ENCODE measurements around the gene LTV1. TPM values are rescaled to one million over a fixed set of nuclear protein-coding genes. Genes with fewer than 3 reads are reported as not detected.

LTV1 gene
- total RNA-seq, 2 experiments from 2014 or later: 18.3 to 18.8 TPM

DNA sequence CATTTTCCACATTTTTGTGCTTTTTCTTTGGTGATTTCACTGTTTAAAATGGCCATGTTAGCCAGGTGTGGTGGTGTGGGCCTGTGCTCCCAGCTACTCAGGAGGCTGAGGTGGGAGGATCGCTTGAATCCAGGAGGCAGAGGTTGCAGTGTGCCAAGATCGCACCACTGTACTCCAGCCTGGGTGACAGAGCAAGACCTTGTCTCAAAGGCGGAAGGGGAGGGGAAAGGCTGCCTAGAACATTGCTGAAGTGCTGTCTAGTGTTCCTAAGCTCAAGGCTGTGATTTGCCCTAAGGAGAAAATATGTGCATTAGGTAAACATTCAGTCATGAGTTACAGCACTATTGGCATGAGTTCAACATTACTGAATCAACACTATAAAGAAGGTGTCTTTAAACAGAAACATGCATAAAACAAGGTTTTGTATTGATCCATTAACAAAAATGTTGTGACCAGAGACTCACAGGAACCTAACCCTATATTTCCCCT is 35.2 kb downstream of the LTV1 start:
- H3K27ac Mint-ChIP-seq: no peak overlapping the region
- POLR2A ChIA-PET: no interaction called here

DNA sequence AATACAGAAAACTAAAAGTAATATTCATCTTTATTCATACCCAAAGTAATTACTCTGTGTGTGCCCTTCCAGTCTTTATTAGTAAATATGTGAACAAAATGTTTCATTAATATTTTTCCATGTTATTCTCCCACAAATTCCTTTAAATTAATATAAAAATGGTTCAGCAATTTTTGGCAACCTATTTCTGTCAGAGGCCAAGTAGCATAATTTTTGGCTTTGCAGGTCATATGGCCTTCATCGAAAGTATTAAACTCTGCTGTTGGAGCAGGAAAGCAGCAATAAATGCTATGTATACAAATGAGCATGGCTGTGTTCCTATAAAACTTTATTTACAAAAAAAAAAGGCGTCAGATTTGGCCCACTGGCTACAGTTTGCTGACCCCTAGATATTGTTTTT is 37.3 kb downstream of the LTV1 start:
- ChIA-PET CTCF (no interaction called here), POLR2A (no interaction called here)
- no peak overlapping the region for H3K4me3 Mint-ChIP-seq
- H3K4me1 Mint-ChIP-seq: peaks cover 5% of the 10 kb centered on the region
- no peak for DNase-seq
- H3K9me3 Mint-ChIP-seq: peaks cover 5% of the 10 kb centered on the region
- H3K27me3 Mint-ChIP-seq: no peaks in the 10 kb centered on the region
- H3K27ac Mint-ChIP-seq: no peak overlapping the region
- no peaks in the 10 kb centered on the region for H3K36me3 Mint-ChIP-seq (ENCODE audit: low read depth)

More for the DNA sequence above, 35.2 kb downstream of the LTV1 start:
- peaks cover 16% of the 10 kb centered on the region for H3K9me3 Mint-ChIP-seq
- no peak for DNase-seq
- H3K4me3 Mint-ChIP-seq: no peak overlapping the region
- H3K27me3 Mint-ChIP-seq: no peaks in the 10 kb centered on the region
- H3K36me3 Mint-ChIP-seq (ENCODE audit: low read depth): peaks cover 8% of the 10 kb centered on the region
- CTCF ChIA-PET: no interaction called here
- peaks cover 7% of the 10 kb centered on the region for H3K4me1 Mint-ChIP-seq

DNA sequence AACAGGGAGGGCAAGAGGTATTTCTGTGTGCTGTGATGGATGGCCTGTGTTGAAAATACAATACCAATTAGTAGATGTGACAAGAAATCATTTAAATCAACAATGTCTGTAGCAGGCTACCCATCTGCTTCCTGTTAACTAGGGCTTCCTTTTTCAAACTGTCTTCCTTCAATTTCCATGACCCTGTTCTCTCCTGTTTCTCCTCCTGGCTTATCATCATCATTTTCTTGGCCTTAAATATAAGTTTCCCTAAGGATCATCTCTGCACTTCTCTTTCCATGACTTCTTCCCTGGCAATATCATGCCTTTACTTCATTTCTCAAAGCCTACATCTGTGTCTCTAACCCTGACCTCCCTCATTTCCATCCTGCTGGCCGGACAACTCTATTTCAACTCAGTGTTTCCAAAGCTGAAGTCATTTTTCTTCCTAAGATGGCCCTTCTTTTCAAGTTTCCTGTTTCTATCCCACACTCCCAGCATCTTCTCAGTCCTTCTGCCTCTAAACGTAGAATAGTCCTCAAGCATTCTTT is 39.3 kb downstream of the LTV1 start:
- peaks cover 5% of the 10 kb centered on the region for H3K4me1 Mint-ChIP-seq
- CTCF ChIA-PET: no interaction called here
- no peaks in the 10 kb centered on the region for H3K9me3 Mint-ChIP-seq
- no peak overlapping the region for H3K27ac Mint-ChIP-seq
- DNase-seq: no peak
- no peaks in the 10 kb centered on the region for H3K36me3 Mint-ChIP-seq (ENCODE audit: low read depth)
- no peak overlapping the region for H3K4me3 Mint-ChIP-seq
- H3K27me3 Mint-ChIP-seq: no peaks in the 10 kb centered on the region
- POLR2A ChIA-PET: no interaction called here

DNA sequence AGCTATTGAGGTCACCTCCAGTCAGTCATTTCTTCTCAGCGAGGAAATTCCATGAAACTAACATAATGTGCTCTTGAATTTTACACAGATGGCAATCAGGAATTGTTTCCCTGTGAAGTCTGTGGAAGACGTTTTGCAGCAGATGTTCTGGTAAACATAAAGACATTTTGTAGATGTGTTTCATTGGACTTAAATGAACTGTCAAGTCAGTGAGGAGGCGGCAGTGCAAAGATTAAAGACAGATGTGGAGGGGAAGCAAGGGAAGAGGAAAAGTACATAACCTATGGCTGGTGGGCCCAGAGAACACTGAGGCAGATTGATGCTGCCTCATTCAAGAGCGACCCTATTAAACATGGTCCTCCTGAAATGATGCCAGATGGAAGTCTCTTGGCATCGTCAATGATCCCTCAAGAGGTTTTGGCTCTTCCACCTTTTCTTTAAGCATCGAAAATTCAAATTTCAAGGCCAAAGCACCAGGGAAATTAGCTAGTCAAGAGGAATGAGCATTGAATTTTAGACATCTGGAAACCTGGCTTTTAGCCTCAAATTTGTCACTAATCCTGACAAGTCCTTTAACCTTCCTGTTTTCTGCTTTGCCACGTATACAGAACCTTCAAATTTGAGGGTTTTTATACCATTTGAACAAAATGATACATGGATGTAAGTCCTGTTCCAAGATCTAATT is 41.2 kb downstream of the LTV1 start:
- no peak overlapping the region for H3K4me3 Mint-ChIP-seq
- no peaks in the 10 kb centered on the region for H3K36me3 Mint-ChIP-seq (ENCODE audit: low read depth)
- no peak overlapping the region for H3K27ac Mint-ChIP-seq
- ChIA-PET POLR2A (no interaction called here), CTCF (interaction anchor here (0.9 kb wide), 1 partner anchor 60 kb away, joined by 3 read pairs; no protein-coding TSS in a partner anchor)
- no peak for DNase-seq
- no peaks in the 10 kb centered on the region for H3K4me1 Mint-ChIP-seq
- H3K27me3 Mint-ChIP-seq: no peaks in the 10 kb centered on the region
- H3K9me3 Mint-ChIP-seq: no peaks in the 10 kb centered on the region

DNA sequence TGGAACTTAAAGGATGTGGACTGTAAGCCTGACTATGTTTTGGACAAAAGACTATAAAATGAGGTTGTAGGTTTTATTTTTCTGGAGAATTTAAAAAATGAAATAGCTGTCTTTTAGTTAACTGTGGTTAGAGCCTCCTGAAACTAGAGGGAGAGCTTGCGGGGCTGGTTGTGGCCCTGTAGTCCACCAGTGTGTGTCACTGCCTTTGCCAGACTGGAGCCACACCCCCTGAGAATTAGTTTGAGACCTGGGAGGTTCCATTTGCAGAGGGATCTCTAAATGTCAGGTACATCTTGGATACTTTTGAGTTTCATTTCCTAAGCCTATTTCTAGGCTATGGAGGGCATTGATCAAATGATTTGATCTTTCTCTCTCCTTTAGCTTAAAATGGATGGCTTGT is 42.0 kb downstream of the LTV1 start:
- CTCF ChIA-PET: interaction anchor here (0.9 to 1.3 kb wide), 2 partner anchors 55 to 59 kb away, joined by 3 to 5 read pairs; no protein-coding TSS in a partner anchor
- POLR2A ChIA-PET: no interaction called here
- no peaks in the 10 kb centered on the region for H3K36me3 Mint-ChIP-seq (ENCODE audit: low read depth)
- no peak overlapping the region for H3K27ac Mint-ChIP-seq
- no peaks in the 10 kb centered on the region for H3K4me1 Mint-ChIP-seq
- no peak overlapping the region for H3K4me3 Mint-ChIP-seq
- H3K27me3 Mint-ChIP-seq: no peaks in the 10 kb centered on the region
- no peaks in the 10 kb centered on the region for H3K9me3 Mint-ChIP-seq
- no peak for DNase-seq

DNA sequence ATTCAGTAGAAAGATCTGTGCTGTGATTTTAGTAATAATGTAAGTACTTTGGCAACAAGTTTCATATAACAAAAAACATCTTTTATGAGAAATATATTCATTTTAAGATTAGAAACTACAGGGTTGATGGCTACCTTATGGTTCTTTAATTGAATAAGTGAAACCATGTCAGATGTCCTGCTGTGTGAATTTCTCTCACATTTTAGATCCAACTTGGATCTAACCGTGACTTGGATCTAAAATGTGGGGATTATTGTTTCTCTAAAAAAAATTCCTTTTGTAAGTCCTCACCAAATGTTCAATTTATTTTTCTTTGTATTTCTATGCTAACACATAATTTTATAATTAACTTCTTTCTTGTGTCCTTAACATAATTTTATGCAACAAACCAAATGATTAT is 51.5 kb downstream of the LTV1 start:
- H3K4me3 Mint-ChIP-seq: no peak overlapping the region
- CTCF ChIA-PET: no interaction called here
- POLR2A ChIA-PET: no interaction called here
- H3K4me1 Mint-ChIP-seq: peaks cover 2% of the 10 kb centered on the region
- no peaks in the 10 kb centered on the region for H3K9me3 Mint-ChIP-seq
- peaks cover 2% of the 10 kb centered on the region for H3K27me3 Mint-ChIP-seq
- H3K36me3 Mint-ChIP-seq (ENCODE audit: low read depth): no peaks in the 10 kb centered on the region
- no peak overlapping the region for H3K27ac Mint-ChIP-seq
- DNase-seq: no peak

DNA sequence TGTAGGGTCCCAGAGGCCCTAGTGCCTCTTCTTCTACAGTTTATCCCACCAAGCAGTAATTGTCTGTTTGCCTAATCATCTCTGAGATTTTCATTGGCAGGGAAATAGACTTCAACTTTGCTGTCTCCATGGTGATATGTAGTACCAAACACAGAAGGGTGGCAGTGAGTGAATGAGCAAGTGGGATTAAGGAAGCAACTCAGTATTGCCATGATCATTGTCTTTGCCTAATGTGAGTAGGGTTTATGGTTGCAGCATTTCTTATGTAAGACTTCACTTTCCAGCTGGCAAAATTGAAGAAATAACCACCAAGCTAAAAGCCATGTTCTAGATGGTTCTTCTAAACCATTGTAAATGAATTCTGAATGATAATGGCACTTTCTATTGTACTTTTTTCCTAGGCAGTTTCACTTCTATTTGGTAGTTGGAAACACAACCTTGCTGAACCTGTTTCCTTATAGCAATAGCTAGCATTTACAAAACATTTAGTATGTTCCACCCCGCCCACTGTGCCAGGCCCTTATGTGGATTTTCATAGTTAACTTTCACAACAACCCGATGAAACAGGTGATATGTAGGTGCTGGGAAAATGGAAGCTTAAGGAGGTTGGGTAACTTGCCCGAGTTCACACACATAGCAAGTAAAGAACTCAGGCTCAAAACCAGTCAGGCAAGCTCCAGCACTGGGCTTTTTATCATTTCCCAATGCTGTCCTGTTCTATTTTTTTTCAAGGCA is 53.2 kb downstream of the LTV1 start:
- no peaks in the 10 kb centered on the region for H3K36me3 Mint-ChIP-seq (ENCODE audit: low read depth)
- H3K4me3 Mint-ChIP-seq: no peak overlapping the region
- H3K27ac Mint-ChIP-seq: no peak overlapping the region
- H3K27me3 Mint-ChIP-seq: peaks cover 2% of the 10 kb centered on the region
- no peak for DNase-seq
- H3K9me3 Mint-ChIP-seq: no peaks in the 10 kb centered on the region
- CTCF ChIA-PET: interaction anchor here (1.2 kb wide), 1 partner anchor 44 kb away, joined by 3 read pairs; no protein-coding TSS in a partner anchor
- POLR2A ChIA-PET: no interaction called here
- peaks cover 2% of the 10 kb centered on the region for H3K4me1 Mint-ChIP-seq

DNA sequence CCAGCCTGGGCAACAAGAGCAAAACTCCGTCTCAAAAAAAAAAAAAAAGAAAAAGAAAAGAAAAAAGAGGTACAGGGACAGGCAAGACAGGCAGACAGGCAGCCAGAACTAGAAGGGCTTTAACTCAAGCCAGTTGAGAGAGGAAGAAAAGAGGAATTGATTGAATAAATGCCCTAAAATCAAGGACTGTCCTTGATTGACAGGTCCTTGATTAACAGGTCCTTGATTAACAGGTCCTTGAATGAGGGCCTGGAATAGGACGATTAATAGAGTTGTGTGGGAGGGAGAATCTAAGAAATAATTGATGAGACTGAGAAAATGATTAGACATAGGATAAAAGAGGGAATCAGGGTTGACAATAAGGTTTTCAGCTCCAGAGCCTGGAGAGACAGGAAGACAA is 57.2 kb downstream of the LTV1 start:
- POLR2A ChIA-PET: no interaction called here
- no peak for DNase-seq
- CTCF ChIA-PET: interaction anchor here (0.7 kb wide), 1 partner anchor 319 kb away, joined by 3 read pairs; no protein-coding TSS in a partner anchor
- Mint-ChIP-seq H3K4me1 (peaks cover 17% of the 10 kb centered on the region), H3K27ac (no peak overlapping the region), H3K9me3 (peaks cover 5% of the 10 kb centered on the region), H3K4me3 (no peak overlapping the region), H3K27me3 (peaks cover 2% of the 10 kb centered on the region), H3K36me3 (ENCODE audit: low read depth) (peaks cover 3% of the 10 kb centered on the region)

DNA sequence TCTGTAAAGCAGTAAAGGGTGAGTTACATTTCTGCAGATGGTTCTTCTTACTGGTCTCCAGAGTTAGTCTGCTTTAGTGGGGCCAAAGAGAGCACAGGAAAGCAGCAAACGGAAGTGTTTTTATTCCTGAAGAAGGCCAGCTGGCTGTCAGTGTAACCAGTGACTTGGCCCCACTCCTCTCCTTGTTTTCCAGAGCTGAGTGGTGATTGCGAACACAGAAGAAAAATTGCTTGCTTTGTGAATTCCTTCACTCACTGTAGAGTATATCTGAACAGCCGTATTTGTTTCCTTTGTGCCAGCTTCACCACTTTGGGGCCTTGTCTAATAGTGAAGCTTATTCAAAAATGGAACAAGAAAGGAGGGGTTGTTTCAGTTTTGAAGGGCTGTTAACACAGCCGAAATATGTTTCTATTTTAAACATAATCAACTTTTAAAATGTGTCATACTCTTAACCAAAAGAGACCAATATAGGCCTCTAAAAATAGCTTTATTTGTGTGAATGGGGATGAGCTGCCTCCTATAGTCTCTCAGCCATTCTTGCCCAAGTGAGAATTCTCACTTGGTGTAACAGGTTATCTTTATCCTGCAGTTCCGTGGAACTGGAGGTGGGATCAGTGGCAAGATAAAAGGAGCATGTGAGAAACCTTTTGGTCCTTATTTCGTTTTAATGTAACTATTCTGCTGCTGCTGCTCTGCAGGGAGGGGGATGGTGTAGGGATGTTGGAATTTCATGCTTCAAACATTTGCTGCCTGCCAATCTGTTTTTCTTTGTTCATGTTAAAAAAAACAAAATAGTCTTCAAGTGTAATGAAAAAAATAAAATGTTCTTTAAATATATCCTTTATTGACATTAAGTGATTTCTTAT is 59.0 kb downstream of the LTV1 start:
- H3K27me3 Mint-ChIP-seq: peaks cover 2% of the 10 kb centered on the region
- ChIA-PET POLR2A (no interaction called here), CTCF (interaction anchor here (1.2 to 1.8 kb wide), 2 partner anchors 38 to 327 kb away, joined by 3 to 7 read pairs; no protein-coding TSS in a partner anchor)
- peaks cover 8% of the 10 kb centered on the region for H3K9me3 Mint-ChIP-seq
- no peak for DNase-seq
- no peak overlapping the region for H3K27ac Mint-ChIP-seq
- peaks cover 15% of the 10 kb centered on the region for H3K4me1 Mint-ChIP-seq
- H3K36me3 Mint-ChIP-seq (ENCODE audit: low read depth): peaks cover 3% of the 10 kb centered on the region
- no peak overlapping the region for H3K4me3 Mint-ChIP-seq

DNA sequence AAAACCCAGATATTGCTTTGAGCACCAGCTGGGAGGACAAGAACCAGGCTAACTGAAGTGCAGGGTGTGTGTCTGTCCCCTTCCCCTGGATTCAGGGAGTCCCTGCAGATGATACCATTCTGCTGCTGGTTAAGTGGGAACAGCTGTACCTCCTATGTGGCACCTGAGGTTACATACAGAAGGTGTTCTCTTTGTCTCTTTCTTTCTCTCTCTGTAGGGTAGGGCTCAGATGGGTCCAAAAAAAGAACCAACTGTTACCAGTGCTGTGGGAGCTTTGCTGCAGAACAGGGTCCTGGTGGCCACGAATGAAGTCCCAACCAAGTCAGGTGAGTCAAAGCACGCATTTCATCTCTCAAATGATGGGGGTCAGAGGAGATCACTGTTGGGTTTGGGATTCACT is 59.7 kb downstream of the LTV1 start:
- Mint-ChIP-seq H3K27me3 (no peaks in the 10 kb centered on the region), H3K9me3 (peaks cover 8% of the 10 kb centered on the region), H3K36me3 (ENCODE audit: low read depth) (peaks cover 3% of the 10 kb centered on the region), H3K4me1 (peaks cover 15% of the 10 kb centered on the region), H3K27ac (no peak overlapping the region), H3K4me3 (no peak overlapping the region)
- ChIA-PET POLR2A (no interaction called here), CTCF (interaction anchor here (1.2 to 1.8 kb wide), 2 partner anchors 37 to 328 kb away, joined by 3 to 7 read pairs; no protein-coding TSS in a partner anchor)
- DNase-seq: no peak

DNA sequence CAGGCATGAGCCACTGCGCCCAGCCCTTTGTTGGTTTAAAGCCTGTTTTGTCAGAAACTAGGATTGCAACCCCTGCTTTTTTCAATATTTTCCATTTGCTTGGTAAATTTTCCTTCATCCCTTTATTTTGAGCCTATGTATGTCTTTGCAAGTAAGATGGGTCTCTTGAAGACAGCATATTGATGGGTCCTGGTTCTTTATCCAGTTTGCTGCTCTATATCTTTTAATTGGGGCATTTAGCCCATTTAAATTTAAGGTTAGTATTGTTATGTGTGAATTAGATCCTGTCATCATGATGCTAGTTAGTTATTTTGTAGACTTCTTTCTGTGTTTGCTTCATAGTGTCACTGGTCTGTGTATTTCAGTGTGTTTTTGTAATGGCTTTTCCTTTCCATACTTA is 67.9 kb downstream of the LTV1 start:
- H3K27me3 Mint-ChIP-seq: peaks cover 8% of the 10 kb centered on the region
- peaks cover 12% of the 10 kb centered on the region for H3K9me3 Mint-ChIP-seq
- POLR2A ChIA-PET: no interaction called here
- no peak overlapping the region for H3K27ac Mint-ChIP-seq
- no peak for DNase-seq
- CTCF ChIA-PET: no interaction called here
- peaks cover 2% of the 10 kb centered on the region for H3K36me3 Mint-ChIP-seq (ENCODE audit: low read depth)
- H3K4me3 Mint-ChIP-seq: no peak overlapping the region
- no peaks in the 10 kb centered on the region for H3K4me1 Mint-ChIP-seq

DNA sequence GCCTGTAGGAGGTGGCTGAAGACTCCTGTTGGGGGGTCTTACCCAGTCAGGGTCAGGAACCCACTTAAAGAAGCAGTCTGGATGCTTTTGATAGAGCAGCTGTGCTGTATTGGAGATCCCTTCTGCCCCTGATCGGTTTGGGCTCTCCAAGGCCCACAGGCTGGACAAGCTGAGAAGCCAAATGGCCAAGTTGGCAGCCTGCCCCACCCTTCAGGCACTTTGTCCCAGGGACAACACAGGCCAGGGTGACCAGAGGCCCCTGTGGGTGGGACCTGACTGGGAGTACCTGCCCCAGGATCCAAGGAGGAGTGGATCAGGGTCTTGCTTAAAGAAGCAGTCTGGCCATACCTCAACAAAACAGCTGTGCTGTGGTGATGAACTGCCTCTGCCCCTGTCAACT is 69.5 kb downstream of the LTV1 start:
- Mint-ChIP-seq H3K27me3 (peaks cover 8% of the 10 kb centered on the region), H3K9me3 (peaks cover 16% of the 10 kb centered on the region), H3K4me1 (no peaks in the 10 kb centered on the region), H3K4me3 (no peak overlapping the region), H3K36me3 (ENCODE audit: low read depth) (peaks cover 2% of the 10 kb centered on the region), H3K27ac (no peak overlapping the region)
- CTCF ChIA-PET: no interaction called here
- POLR2A ChIA-PET: no interaction called here
- no peak for DNase-seq
